Measurements from ENCODE around the gene CCDC177. TPM values are rescaled to one million over a fixed set of nuclear protein-coding genes. Genes with fewer than 3 reads are reported as not detected.

The CCDC177 gene
- total RNA-seq, 1 experiment from 2014 or later: not detected

- H3K9ac ChIP-seq (ENCODE audit: low read length): no peak overlapping the region
- no peaks in the 10 kb centered on the region for H3K36me3 ChIP-seq (ENCODE audit: insufficient read depth, low read length)
- H3K79me2 ChIP-seq (ENCODE audit: low read length): no peaks in the 10 kb centered on the region
- H4K20me1 ChIP-seq (ENCODE audit: insufficient read depth, low read depth, low read length): no peaks in the 10 kb centered on the region
- H2AFZ ChIP-seq (ENCODE audit: low read length): no peak overlapping the region
- no peaks in the 10 kb centered on the region for H3K27me3 ChIP-seq (ENCODE audit: low read length)
- no peak for DNase-seq
- H3K9me2 ChIP-seq (replicated peaks; ENCODE audit: insufficient read depth, low read length): no peaks in the 10 kb centered on the region
- H3K27ac ChIP-seq (ENCODE audit: low read length): no peak overlapping the region
- peaks cover 13% of the 10 kb centered on the region for H3K4me1 ChIP-seq (ENCODE audit: low read length)
- H3K9me3 ChIP-seq (ENCODE audit: low read length): no peaks in the 10 kb centered on the region
- H3K4me3 ChIP-seq (ENCODE audit: low read length): no peak overlapping the region
- no peak overlapping the region for H3K4me2 ChIP-seq (ENCODE audit: low read depth, low read length, poor library complexity, severe bottlenecking)
Measured at GRCh38 chr14:69570836-69571330, 3.8 kb downstream of the CCDC177 start.

GRCh38 chr14:69569859-69570258 is 4.8 kb downstream of the CCDC177 start:
- H3K27ac ChIP-seq (ENCODE audit: low read length): no peak overlapping the region
- no peak overlapping the region for H3K9ac ChIP-seq (ENCODE audit: low read length)
- H2AFZ ChIP-seq (ENCODE audit: low read length): no peak overlapping the region
- H3K4me3 ChIP-seq (ENCODE audit: low read length): no peak overlapping the region
- H3K27me3 ChIP-seq (ENCODE audit: low read length): no peaks in the 10 kb centered on the region
- H3K4me2 ChIP-seq (ENCODE audit: low read depth, low read length, poor library complexity, severe bottlenecking): no peak overlapping the region
- no peaks in the 10 kb centered on the region for H4K20me1 ChIP-seq (ENCODE audit: insufficient read depth, low read depth, low read length)
- H3K36me3 ChIP-seq (ENCODE audit: insufficient read depth, low read length): no peaks in the 10 kb centered on the region
- no peaks in the 10 kb centered on the region for H3K9me3 ChIP-seq (ENCODE audit: low read length)
- H3K79me2 ChIP-seq (ENCODE audit: low read length): no peaks in the 10 kb centered on the region
- no peaks in the 10 kb centered on the region for H3K9me2 ChIP-seq (replicated peaks; ENCODE audit: insufficient read depth, low read length)
- peaks cover 13% of the 10 kb centered on the region for H3K4me1 ChIP-seq (ENCODE audit: low read length)
- DNase-seq: no peak

- Histone ChIP-seq H3K79me2 (ENCODE audit: low read length) (no peaks in the 10 kb centered on the region), H3K9me2 (replicated peaks; ENCODE audit: insufficient read depth, low read length) (no peaks in the 10 kb centered on the region), H3K4me2 (ENCODE audit: low read depth, low read length, poor library complexity, severe bottlenecking) (no peak overlapping the region), H4K20me1 (ENCODE audit: insufficient read depth, low read depth, low read length) (no peaks in the 10 kb centered on the region), H3K9me3 (ENCODE audit: low read length) (no peaks in the 10 kb centered on the region), H3K4me1 (ENCODE audit: low read length) (no peaks in the 10 kb centered on the region), H3K4me3 (ENCODE audit: low read length) (no peak overlapping the region), H3K27me3 (ENCODE audit: low read length) (no peaks in the 10 kb centered on the region), H3K36me3 (ENCODE audit: insufficient read depth, low read length) (no peaks in the 10 kb centered on the region), H3K27ac (ENCODE audit: low read length) (no peak overlapping the region), H2AFZ (ENCODE audit: low read length) (no peak overlapping the region), H3K9ac (ENCODE audit: low read length) (no peak overlapping the region)
- no peak for DNase-seq
Measured at GRCh38 chr14:69567563-69567962, 7.1 kb downstream of the CCDC177 start.

GRCh38 chr14:69561893-69562292 is 12.8 kb downstream of the CCDC177 start:
- Histone ChIP-seq H3K9me2 (replicated peaks; ENCODE audit: insufficient read depth, low read length) (no peaks in the 10 kb centered on the region), H4K20me1 (ENCODE audit: insufficient read depth, low read depth, low read length) (no peaks in the 10 kb centered on the region)

GRCh38 chr14:69560826-69561225 is 13.8 kb downstream of the CCDC177 start:
- Histone ChIP-seq H3K9ac (ENCODE audit: low read length) (no peak overlapping the region), H3K9me2 (replicated peaks; ENCODE audit: insufficient read depth, low read length) (no peaks in the 10 kb centered on the region), H3K36me3 (ENCODE audit: insufficient read depth, low read length) (no peaks in the 10 kb centered on the region), H3K79me2 (ENCODE audit: low read length) (no peaks in the 10 kb centered on the region), H4K20me1 (ENCODE audit: insufficient read depth, low read depth, low read length) (no peaks in the 10 kb centered on the region), H3K27me3 (ENCODE audit: low read length) (no peaks in the 10 kb centered on the region), H2AFZ (ENCODE audit: low read length) (no peak overlapping the region), H3K4me1 (ENCODE audit: low read length) (peaks cover 13% of the 10 kb centered on the region), H3K9me3 (ENCODE audit: low read length) (no peaks in the 10 kb centered on the region), H3K4me3 (ENCODE audit: low read length) (no peak overlapping the region), H3K27ac (ENCODE audit: low read length) (no peak overlapping the region), H3K4me2 (ENCODE audit: low read depth, low read length, poor library complexity, severe bottlenecking) (no peak overlapping the region)
- DNase-seq: no peak

More at GRCh38 chr14:69561893-69562292, 12.8 kb downstream of the CCDC177 start:
- H3K79me2 ChIP-seq (ENCODE audit: low read length): no peaks in the 10 kb centered on the region
- H3K27me3 ChIP-seq (ENCODE audit: low read length): no peaks in the 10 kb centered on the region
- H3K36me3 ChIP-seq (ENCODE audit: insufficient read depth, low read length): no peaks in the 10 kb centered on the region
- no peaks in the 10 kb centered on the region for H3K9me3 ChIP-seq (ENCODE audit: low read length)
- H3K4me1 ChIP-seq (ENCODE audit: low read length): peaks cover 13% of the 10 kb centered on the region
- H3K27ac ChIP-seq (ENCODE audit: low read length): no peak overlapping the region
- no peak overlapping the region for H2AFZ ChIP-seq (ENCODE audit: low read length)
- no peak overlapping the region for H3K4me3 ChIP-seq (ENCODE audit: low read length)
- H3K4me2 ChIP-seq (ENCODE audit: low read depth, low read length, poor library complexity, severe bottlenecking): no peak overlapping the region
- no peak overlapping the region for H3K9ac ChIP-seq (ENCODE audit: low read length)
- DNase-seq: no peak

GRCh38 chr14:69559581-69560011 is 15.1 kb downstream of the CCDC177 start:
- Histone ChIP-seq H3K36me3 (ENCODE audit: insufficient read depth, low read length) (no peaks in the 10 kb centered on the region), H3K9me3 (ENCODE audit: low read length) (no peaks in the 10 kb centered on the region), H3K4me1 (ENCODE audit: low read length) (peaks cover 13% of the 10 kb centered on the region), H3K9me2 (replicated peaks; ENCODE audit: insufficient read depth, low read length) (no peaks in the 10 kb centered on the region), H3K79me2 (ENCODE audit: low read length) (no peaks in the 10 kb centered on the region), H3K9ac (ENCODE audit: low read length) (no peak overlapping the region; the same call in 1 of the 2 replicates), H3K4me2 (ENCODE audit: low read depth, low read length, poor library complexity, severe bottlenecking) (peak overlapping the region; percentile 23), H3K27me3 (ENCODE audit: low read length) (no peaks in the 10 kb centered on the region), H4K20me1 (ENCODE audit: insufficient read depth, low read depth, low read length) (no peaks in the 10 kb centered on the region), H3K27ac (ENCODE audit: low read length) (no peak overlapping the region), H2AFZ (ENCODE audit: low read length) (0 out of 2 replicates have a peak overlapping the region, but pooled peaks have one; percentile 19), H3K4me3 (ENCODE audit: low read length) (no peak overlapping the region)
- peak; percentile 81 for DNase-seq

- Histone ChIP-seq H2AFZ (ENCODE audit: low read length) (no peak overlapping the region), H3K79me2 (ENCODE audit: low read length) (no peaks in the 10 kb centered on the region), H3K36me3 (ENCODE audit: insufficient read depth, low read length) (no peaks in the 10 kb centered on the region), H3K4me2 (ENCODE audit: low read depth, low read length, poor library complexity, severe bottlenecking) (no peak overlapping the region), H3K9ac (ENCODE audit: low read length) (no peak overlapping the region), H4K20me1 (ENCODE audit: insufficient read depth, low read depth, low read length) (no peaks in the 10 kb centered on the region; the same call in 1 of the 2 replicates), H3K9me3 (ENCODE audit: low read length) (no peaks in the 10 kb centered on the region), H3K4me3 (ENCODE audit: low read length) (no peak overlapping the region), H3K4me1 (ENCODE audit: low read length) (peaks cover 13% of the 10 kb centered on the region), H3K27me3 (ENCODE audit: low read length) (no peaks in the 10 kb centered on the region), H3K27ac (ENCODE audit: low read length) (no peak overlapping the region), H3K9me2 (replicated peaks; ENCODE audit: insufficient read depth, low read length) (no peaks in the 10 kb centered on the region)
- DNase-seq: no peak
Measured at GRCh38 chr14:69558774-69559173, 15.9 kb downstream of the CCDC177 start.

- no peak for DNase-seq
Measured at GRCh38 chr14:69554500-69554899, 20.2 kb downstream of the CCDC177 start.

More at GRCh38 chr14:69554500-69554899, 20.2 kb downstream of the CCDC177 start:
- H3K9me3 ChIP-seq (ENCODE audit: low read length): no peaks in the 10 kb centered on the region
- no peak overlapping the region for H3K9ac ChIP-seq (ENCODE audit: low read length)
- H3K9me2 ChIP-seq (replicated peaks; ENCODE audit: insufficient read depth, low read length): no peaks in the 10 kb centered on the region
- H3K27me3 ChIP-seq (ENCODE audit: low read length): no peaks in the 10 kb centered on the region
- H3K27ac ChIP-seq (ENCODE audit: low read length): no peak overlapping the region
- no peak overlapping the region for H2AFZ ChIP-seq (ENCODE audit: low read length)
- H3K4me3 ChIP-seq (ENCODE audit: low read length): no peak overlapping the region
- no peak overlapping the region for H3K4me2 ChIP-seq (ENCODE audit: low read depth, low read length, poor library complexity, severe bottlenecking)
- peaks cover 4% of the 10 kb centered on the region for H3K4me1 ChIP-seq (ENCODE audit: low read length)
- no peaks in the 10 kb centered on the region; the same call in 1 of the 2 replicates for H4K20me1 ChIP-seq (ENCODE audit: insufficient read depth, low read depth, low read length)
- H3K79me2 ChIP-seq (ENCODE audit: low read length): no peaks in the 10 kb centered on the region
- no peaks in the 10 kb centered on the region for H3K36me3 ChIP-seq (ENCODE audit: insufficient read depth, low read length)
